Lung (tissue), 12 donors: ENCODE data around the gene NLGN1. TPM values are rescaled to one million over a fixed set of nuclear protein-coding genes. Genes with fewer than 3 reads are reported as not detected.
A peak's percentile ranks its signal among the peaks of the same experiment; 100 is the strongest.

Experiments used
- ATAC-seq: fragments of 200-7000 bp; cut with Tn5 transposase; one replicate; pipeline ENCODE4 v1.9.1; 2020; ENCODE audit warnings: moderate number of reproducible peaks; ENCODE audit not compliant: insufficient read depth, low FRiP score
- DNase-seq, 3 donors: peaks; one replicate each; pipeline ENCODE4 v3.0.0-alpha.2; 2013 to 2017
- H3K27ac ChIP-seq, 2 donors: one replicate each; pipeline ENCODE4 v1.5.1; 2013; ENCODE audit warnings: mild to moderate bottlenecking in 2 of 2, moderate library complexity in 2 of 2, control low read depth in 1 of 2, inconsistent platforms in 1 of 2, low read depth in 1 of 2, low read length in 1 of 2
- H3K27me3 ChIP-seq, 3 donors: one replicate each; pipeline ENCODE4 v1.5.1; 2013; ENCODE audit warnings: low read length in 2 of 3; ENCODE audit not compliant: control insufficient read depth in 3 of 3, insufficient read depth in 3 of 3
- H3K36me3 ChIP-seq, 4 donors: one replicate each; pipeline ENCODE4 v1.5.1; 2013; ENCODE audit warnings: low read length in 4 of 4, mild to moderate bottlenecking in 1 of 4, moderate library complexity in 1 of 4; ENCODE audit not compliant: control insufficient read depth in 4 of 4, insufficient read depth in 4 of 4
- H3K4me1 ChIP-seq, 5 donors: one replicate each; pipeline ENCODE4 v1.5.1; 2013; ENCODE audit warnings: low read length in 5 of 5, mild to moderate bottlenecking in 2 of 5, moderate library complexity in 1 of 5; ENCODE audit not compliant: control insufficient read depth in 5 of 5, insufficient read depth in 5 of 5
- H3K4me3 ChIP-seq: one replicate; pipeline ENCODE4 v1.5.1; 2013; ENCODE audit warnings: mild to moderate bottlenecking, control low read depth, moderate library complexity
- H3K9ac ChIP-seq, 2 donors: one replicate each; pipeline ENCODE4 v1.5.1; 2013; ENCODE audit warnings: low read length in 2 of 2, control low read depth in 1 of 2; ENCODE audit not compliant: insufficient read depth in 1 of 2
- H3K9me3 ChIP-seq, 4 donors: one replicate each; pipeline ENCODE4 v1.5.1; 2013; ENCODE audit warnings: low read length in 3 of 4, mild to moderate bottlenecking in 1 of 4, moderate library complexity in 1 of 4; ENCODE audit not compliant: control insufficient read depth in 4 of 4, insufficient read depth in 3 of 4
- WGBS, 2 donors: extraction: QIAGEN DNeasy Blood & Tissue Kit; methylation state at CpG; one replicate each; pipeline ENCODE4 v1.1.7; 2013; 5-methylcytosine and 5-hydroxymethylcytosine counted together
- polyA plus RNA-seq, 2 donors: library from polyadenylated mRNA; stranded (reverse); fragments of 200-250 nt; gene quantifications; one replicate each; pipeline ENCODE4 v1.2.1, GENCODE V29; 2013
- total RNA-seq, 2 donors: library from RNA; depleted of rRNA in 1 of 2; stranded (reverse); fragments of >200 nt in 1 of 2; gene quantifications; one replicate each; pipeline ENCODE4 v1.2.1, GENCODE V29; 2014 to 2021
- TF ChIP-seq, protein P1 (sequence below): IDR thresholded peaks from 2 replicates; pipeline ENCODE4 v1.5.1; 2012; ENCODE audit warnings: mild to moderate bottlenecking; ENCODE audit errors: control extremely low read depth, extremely low read depth
- donor health status: control.
- donor health status: control.
- donor health status: Bipolar disorder and iron deficiency.
- donor health status: healthy.
- donor health status: DM: yes; HTN: yes; CAD: no.

The NLGN1 gene
- total and polyA plus RNA-seq, 4 donors: 0.24 to 22.2 (median 1.9) TPM

DNA sequence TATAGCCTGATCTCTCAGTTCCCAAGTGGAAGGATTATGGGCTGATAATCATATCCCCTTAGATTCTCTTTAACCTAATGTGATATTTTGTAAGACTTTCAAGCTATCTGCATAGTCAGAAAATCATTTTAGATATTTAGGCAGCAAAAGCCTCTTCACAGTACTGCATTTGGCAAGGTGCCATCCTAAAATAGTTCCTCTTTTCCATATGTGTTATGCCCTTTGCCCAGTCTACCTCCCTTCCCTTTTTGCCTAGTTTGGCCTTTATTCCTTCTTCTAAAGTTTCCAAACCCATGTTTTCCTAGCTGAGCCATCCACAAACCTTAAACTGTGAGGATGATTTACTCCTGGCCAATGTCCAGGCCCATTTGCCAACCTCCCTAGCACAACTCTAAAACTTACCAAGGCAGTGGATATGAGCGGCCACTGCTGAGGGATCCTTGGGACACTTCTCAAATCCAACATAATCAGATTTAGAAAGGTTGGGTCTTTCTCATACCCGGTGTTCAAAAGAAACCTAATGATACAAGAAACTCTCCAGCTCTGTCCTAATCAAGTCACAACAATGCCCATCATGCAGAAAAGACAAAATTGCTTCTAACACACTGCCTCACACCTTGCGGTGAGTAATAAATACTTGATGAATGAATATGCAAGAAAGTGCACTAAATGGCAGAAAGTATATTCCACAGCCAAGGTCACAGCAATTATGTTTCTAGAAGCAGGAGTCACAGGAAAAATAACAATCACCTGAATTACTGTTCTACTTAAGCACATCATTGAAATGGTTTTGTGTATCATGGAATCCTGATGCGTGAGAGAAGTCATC is 493.9 kb downstream of the NLGN1 start:
- 92% methylated on average over 4 of the region's 4 CpGs for WGBS, 2 donors

DNA sequence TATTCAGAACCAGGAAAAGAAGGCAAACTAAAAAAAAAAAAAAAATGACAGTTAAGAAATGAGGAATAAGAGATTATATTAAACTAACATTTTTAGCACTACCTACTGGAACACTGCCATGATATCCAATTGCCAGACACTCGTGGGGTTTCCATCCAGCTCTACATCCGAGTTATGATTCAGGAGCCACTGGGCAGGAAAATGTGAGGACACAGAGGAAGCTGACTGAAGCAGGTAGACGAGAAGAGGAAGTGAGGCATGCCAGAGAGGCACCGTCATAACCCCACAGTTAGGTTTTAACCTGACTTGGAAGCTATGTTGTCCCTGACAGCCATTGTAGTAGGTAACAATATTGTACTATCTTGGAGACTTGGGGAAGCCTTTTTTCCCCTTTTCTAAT is 495.0 kb downstream of the NLGN1 start:
- peaks cover 0 to 1% (median 0%) of the 10 kb centered on the region in 4 donors for H3K9me3 ChIP-seq
- WGBS, 2 donors: 44 to 52% methylated on average over 4 of the region's 4 CpGs
- ATAC-seq (no peak), DNase-seq (peak in 2 of 3 donors; percentile 13 to 16)
- no peak overlapping the region for H3K4me3 ChIP-seq
- H3K27me3 ChIP-seq: no peaks in the 10 kb centered on the region
- no peaks in the 10 kb centered on the region for H3K4me1 ChIP-seq
- H3K36me3 ChIP-seq: no peaks in the 10 kb centered on the region
- TF ChIP-seq, protein P1, sequence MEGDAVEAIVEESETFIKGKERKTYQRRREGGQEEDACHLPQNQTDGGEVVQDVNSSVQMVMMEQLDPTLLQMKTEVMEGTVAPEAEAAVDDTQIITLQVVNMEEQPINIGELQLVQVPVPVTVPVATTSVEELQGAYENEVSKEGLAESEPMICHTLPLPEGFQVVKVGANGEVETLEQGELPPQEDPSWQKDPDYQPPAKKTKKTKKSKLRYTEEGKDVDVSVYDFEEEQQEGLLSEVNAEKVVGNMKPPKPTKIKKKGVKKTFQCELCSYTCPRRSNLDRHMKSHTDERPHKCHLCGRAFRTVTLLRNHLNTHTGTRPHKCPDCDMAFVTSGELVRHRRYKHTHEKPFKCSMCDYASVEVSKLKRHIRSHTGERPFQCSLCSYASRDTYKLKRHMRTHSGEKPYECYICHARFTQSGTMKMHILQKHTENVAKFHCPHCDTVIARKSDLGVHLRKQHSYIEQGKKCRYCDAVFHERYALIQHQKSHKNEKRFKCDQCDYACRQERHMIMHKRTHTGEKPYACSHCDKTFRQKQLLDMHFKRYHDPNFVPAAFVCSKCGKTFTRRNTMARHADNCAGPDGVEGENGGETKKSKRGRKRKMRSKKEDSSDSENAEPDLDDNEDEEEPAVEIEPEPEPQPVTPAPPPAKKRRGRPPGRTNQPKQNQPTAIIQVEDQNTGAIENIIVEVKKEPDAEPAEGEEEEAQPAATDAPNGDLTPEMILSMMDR: no peak
- H3K27ac ChIP-seq: no peak overlapping the region
- no peak overlapping the region for H3K9ac ChIP-seq

More for the DNA sequence above, 493.9 kb downstream of the NLGN1 start:
- DNase-seq (peak; percentile 13 to 41 (median 30)), ATAC-seq (no peak)
- Histone ChIP-seq H3K4me3 (no peak overlapping the region), H3K9ac (no peak overlapping the region), H3K9me3 (peaks cover 0 to 1% (median 0%) of the 10 kb centered on the region in 4 donors), H3K27ac (no peak overlapping the region), H3K27me3 (no peaks in the 10 kb centered on the region), H3K4me1 (no peaks in the 10 kb centered on the region), H3K36me3 (no peaks in the 10 kb centered on the region)
- TF ChIP-seq, protein P1: no peak

DNA sequence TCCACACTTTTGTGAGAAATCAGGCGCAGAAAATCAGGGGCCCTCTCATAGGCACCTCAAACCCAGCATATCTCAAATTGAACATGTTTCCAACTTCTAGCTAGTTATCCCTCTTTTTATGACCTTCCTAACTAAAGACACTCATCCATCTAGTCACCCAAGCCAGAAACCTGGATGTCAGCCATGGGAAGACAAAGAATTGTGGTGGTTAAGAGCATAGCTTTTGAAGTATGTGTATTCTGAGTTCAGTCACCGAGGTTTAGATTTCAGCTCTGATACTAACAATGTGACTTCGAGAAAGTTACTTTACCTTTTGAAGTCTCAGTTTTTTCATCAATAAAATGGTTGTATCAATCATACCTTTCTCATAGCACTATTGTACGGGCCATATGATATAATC is 495.5 kb downstream of the NLGN1 start:
- no peak overlapping the region for H3K4me3 ChIP-seq
- no peak overlapping the region for H3K9ac ChIP-seq
- ATAC-seq: no peak
- H3K27me3 ChIP-seq: no peaks in the 10 kb centered on the region
- no peaks in the 10 kb centered on the region for H3K36me3 ChIP-seq
- WGBS, 2 donors: 83 to 87% methylated on average over 4 of the region's 4 CpGs
- no peaks in the 10 kb centered on the region for H3K4me1 ChIP-seq
- TF ChIP-seq, protein P1: no peak
- H3K9me3 ChIP-seq: peaks cover 0 to 1% (median 0%) of the 10 kb centered on the region in 4 donors
- DNase-seq: no peak
- no peak overlapping the region for H3K27ac ChIP-seq
